ENCODE measurements around the gene RNASEH2B.

The RNASEH2B gene

DNA sequence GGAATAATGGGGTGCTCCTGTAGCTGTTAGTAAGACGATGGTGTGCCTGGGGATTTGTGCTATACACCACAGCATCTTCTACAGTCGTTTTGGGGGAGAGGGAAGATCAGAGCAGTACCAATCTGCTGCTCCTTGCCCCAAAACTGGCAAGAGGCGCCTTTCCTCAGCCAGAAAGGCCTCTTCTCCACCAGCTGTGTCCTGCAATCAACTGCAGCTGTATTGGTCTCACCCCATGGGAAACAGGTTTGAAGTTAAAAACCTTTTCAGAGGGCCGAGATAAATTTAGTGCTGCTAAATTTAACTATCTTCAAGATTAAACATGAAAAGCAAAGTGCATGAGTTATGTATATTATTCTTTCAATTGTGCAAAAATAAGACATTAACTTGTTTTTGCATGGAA is 1.2 kb upstream of the RNASEH2B start:
- DNase-seq (ENCODE audit: low spot score), result no peak

DNA sequence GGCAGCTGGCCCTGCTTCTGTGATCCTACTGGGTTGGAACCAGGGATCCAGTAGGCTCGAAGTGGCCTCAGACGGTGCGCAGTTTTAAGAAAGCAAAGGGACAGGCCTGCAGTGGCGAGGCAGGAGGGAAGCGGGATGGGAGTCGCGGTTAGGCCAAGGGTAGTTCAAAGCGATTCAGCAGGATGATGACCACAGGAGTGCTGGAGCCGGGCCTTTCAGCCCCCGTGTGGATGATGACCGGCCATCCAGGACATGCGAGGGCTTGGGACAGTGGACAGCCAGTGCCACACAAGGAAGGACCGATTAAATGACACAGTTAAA is 854 bp downstream of the RNASEH2B start:
- peak; percentile 32 for DNase-seq (ENCODE audit: low spot score)

GRCh38 chr13:50911081-50911631 is 1.6 kb downstream of the RNASEH2B start:
- DNase-seq (ENCODE audit: low spot score), result peak; percentile 20

- peak; percentile 58 for DNase-seq (ENCODE audit: low spot score)
Observed at GRCh38 chr13:50911937-50912795, 2.6 kb downstream of the RNASEH2B start.

DNA sequence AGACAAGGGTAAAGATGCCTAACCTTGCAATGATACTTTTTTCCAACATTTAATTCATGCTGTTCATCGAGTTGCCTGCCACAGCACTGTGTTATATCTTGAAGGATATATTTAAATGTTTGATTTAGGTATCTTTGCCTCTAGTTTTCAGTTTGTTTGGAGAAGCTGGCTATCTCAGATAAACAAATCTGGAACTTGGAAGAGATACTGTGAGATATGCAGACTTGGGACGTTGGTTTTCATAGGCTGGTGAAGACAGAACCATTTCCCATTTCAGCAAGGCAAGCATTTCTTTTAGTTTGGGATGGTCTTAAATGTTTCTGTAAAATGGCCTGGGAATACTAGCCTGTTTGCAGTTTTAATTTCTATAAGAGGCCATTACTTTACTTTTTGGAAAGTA is 3.3 kb downstream of the RNASEH2B start:
- DNase-seq (ENCODE audit: low spot score), result no peak

DNA sequence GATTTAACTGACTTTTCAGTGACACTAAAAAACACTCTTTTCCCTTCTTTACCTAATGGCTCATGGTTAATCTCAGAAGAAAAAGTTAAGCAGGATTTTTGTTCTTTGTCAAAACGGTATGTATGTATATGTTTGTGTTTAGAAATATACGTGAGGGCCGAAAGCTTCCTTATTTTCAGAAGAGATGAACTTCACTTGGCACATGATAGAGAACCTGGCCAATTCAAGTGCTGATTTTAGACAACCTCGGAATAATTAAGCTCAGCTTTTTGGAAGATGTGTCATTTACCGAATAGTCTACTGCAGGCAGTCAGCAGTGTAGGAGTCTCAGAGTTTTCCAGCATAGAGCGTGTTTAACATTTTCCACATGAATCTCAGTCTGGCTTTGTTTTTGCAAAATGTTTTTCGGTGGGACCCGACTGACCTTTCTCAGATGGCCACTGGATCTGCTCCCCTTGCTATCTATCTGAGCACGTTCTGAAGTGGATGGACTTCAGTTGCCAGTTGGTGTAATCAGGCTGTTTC is 4.6 kb downstream of the RNASEH2B start:
- no peak for DNase-seq (ENCODE audit: low spot score)

- DNase-seq (ENCODE audit: low spot score), result no peak
Observed at GRCh38 chr13:50914848-50915247, 5.3 kb downstream of the RNASEH2B start.

DNA sequence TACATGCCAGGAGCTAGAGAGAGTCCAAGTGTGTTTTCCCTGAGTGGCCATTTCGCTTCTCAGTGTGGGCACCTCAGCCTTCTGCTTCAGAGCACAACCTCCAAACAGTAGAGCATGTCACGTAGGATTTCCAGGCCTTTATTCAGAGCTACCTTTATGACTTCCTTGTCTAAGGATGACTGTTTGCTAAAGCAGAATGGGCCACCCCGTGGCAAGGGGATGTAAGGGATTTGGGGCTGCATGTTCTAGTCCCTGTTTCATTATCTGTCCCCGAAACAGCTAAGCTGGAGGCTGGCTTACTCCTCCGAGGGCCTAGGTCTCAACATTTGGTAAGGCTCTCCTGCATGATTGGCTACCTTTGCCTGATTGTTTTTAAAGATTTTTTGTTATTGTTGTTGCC is 6.0 kb downstream of the RNASEH2B start:
- no peak for DNase-seq (ENCODE audit: low spot score)

DNA sequence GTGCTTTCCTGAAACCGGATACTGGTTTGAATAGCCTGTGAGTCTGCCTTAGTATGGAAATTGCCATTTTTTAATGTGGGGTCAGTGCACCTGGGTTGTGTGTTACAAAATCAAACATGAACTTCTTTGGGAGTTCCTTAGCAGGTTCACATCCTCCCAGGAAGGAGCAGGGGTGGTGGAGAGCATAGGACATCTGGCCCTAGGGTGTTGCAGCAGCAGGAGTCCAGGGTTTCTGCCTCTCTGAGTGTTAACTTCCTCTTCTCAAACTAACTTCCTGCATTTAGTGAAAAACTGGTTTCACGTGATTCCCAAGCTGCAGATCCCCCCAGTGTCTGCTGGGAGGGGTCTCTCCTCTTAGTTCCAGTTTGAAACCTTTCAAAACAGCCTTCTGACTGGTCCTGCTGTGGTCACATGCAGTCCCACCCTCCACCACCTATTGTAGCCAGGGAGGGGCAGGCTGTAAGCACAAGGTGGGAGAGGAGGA is 7.2 kb downstream of the RNASEH2B start:
- DNase-seq (ENCODE audit: low spot score), result no peak

- DNase-seq (ENCODE audit: low spot score), result no peak
Observed at GRCh38 chr13:50917572-50917971, 8.0 kb downstream of the RNASEH2B start.

- DNase-seq (ENCODE audit: low spot score), result no peak
Observed at GRCh38 chr13:50918567-50918966, 9.0 kb downstream of the RNASEH2B start.

- no peak for DNase-seq (ENCODE audit: low spot score)
Observed at GRCh38 chr13:50919277-50919676, 9.7 kb downstream of the RNASEH2B start.

GRCh38 chr13:50921706-50922105 is 12.1 kb downstream of the RNASEH2B start:
- DNase-seq (ENCODE audit: low spot score), result no peak

GRCh38 chr13:50923272-50923671 is 13.7 kb downstream of the RNASEH2B start:
- DNase-seq (ENCODE audit: low spot score), result no peak

- DNase-seq (ENCODE audit: low spot score), result no peak
Observed at GRCh38 chr13:50924025-50924424, 14.4 kb downstream of the RNASEH2B start.

DNA sequence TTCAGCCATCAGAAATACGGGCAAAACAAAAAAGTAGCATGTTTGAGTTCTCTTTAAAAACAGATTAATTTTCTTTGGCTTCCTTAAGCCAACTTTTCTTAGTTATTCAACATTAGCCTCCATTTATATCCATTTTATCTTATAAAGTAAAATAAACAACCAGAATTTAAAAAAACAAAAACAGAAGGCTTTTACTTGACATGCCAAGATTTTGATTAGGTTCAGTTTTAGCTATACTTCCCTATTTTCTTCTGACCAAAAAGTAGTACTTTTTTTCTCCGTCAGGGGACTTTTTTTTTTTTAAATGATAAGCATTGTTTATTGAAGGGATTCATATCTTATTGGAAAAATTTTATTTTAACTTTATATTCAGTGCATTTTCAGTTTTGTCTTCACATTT is 18.1 kb downstream of the RNASEH2B start:
- DNase-seq (ENCODE audit: low spot score), result no peak

DNA sequence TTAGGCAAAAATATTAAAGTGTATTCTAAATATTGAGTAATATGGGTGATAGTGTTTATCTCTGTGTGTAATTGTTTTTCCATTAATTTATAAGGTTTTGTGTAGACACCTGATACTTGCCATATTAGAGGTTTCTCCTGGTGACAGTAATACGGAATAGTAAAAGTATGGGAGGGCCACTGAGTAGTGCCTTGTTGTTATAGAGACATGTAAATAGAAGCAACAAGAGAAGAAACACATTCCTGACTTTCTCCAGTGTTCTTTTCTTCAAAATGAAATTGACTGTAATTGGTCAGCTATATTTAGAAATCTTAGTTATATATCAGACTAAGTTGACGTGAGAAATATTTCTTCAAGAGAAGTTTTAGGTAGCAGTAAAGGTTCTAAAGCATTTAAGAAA is 18.5 kb downstream of the RNASEH2B start:
- DNase-seq (ENCODE audit: low spot score), result no peak

DNA sequence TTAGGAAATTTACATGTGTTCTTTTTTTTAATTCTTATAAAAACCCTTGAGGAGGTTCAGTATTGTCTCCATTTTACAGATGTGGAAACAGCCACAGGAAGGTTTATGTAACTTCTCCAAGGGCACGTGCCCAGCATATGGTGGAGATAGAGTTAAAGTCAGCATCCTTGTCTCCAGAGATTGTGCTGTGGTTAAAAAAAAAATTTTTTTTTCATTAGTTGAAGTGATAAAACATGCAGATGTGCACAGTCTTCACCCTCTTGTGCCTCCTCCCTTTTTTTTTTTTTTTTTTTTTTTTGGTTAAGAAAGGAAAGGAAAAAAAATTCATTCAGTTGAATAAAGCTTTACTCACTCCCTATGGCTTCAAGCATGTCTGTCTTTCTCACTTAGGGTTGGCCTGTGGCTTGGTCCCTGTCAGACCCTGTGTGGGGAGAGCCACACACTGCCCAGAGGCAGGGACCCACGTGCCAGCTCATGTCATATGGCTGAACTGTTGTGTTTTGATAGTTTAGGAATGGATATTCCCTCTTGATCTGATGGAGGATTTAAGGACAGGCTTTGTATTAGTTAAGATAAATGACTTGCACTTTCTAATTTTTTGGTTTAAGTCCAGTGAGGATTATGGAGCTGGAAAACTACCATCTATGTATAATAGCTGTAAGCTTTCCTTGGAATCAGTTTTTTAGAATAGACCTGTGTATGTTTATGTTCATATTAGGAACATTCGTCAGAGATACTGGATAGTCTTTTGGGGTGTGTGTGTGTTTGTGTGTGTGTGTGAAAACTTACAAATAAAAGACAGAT is 19.3 kb downstream of the RNASEH2B start:
- no peak for DNase-seq (ENCODE audit: low spot score)

DNA sequence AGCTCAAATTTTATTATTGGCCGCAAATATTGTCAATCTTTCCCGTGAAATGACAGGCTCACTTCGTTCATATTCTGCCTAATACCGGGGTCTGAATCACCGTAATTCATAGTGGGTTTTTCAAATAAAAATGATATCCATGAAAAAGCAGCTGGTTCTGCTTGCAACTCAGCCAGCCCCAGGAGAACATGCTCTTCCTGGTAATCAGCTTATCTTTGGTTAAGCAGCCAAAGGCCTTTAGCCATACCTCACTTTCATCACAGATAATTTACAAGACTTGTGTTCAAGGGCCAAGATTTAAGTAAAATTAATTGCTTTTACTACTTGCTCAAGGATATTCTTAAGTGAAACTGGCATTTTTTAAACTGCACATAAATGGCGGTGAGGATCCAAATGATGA is 22.5 kb downstream of the RNASEH2B start:
- DNase-seq (ENCODE audit: low spot score), result no peak

GRCh38 chr13:50934735-50935435 is 25.3 kb downstream of the RNASEH2B start:
- DNase-seq (ENCODE audit: low spot score), result no peak

DNA sequence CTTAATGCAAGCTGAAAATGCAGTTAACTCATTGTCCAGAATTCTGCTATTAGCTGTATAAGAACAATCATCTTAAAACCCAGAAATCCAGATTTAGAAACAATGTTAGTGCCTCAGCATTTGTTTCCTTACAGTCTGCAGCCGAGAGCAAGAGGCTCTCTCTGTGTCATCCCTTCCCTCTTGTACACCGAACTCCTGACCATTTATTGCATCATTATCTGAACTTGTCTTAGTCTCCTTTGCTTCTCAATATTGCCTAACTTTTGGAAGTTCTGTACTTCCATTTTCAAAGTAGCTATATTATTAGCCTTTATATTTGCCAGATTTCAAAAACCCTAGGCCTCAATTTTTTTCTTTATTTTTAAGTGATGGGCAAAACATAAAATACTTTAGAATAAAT is 27.1 kb downstream of the RNASEH2B start:
- DNase-seq (ENCODE audit: low spot score), result no peak

GRCh38 chr13:50940509-50940908 is 30.9 kb downstream of the RNASEH2B start:
- DNase-seq (ENCODE audit: low spot score), result no peak

All from HuH-7.5 (cell line).